Embryonic facial prominence (tissue), 1 donor: ENCODE results near the gene FTSJ1.
"Not testable (repeated sequence)": the region's sequence is repeated elsewhere in the genome, so short reads cannot be mapped to it uniquely, and the experiment has no call there.

ENCODE experiments used
- DNase-seq: peaks from one replicate; pipeline ENCODE4 v3.0.0-alpha.2; 2016; ENCODE audit errors: extremely low spot score

The FTSJ1 gene

DNA sequence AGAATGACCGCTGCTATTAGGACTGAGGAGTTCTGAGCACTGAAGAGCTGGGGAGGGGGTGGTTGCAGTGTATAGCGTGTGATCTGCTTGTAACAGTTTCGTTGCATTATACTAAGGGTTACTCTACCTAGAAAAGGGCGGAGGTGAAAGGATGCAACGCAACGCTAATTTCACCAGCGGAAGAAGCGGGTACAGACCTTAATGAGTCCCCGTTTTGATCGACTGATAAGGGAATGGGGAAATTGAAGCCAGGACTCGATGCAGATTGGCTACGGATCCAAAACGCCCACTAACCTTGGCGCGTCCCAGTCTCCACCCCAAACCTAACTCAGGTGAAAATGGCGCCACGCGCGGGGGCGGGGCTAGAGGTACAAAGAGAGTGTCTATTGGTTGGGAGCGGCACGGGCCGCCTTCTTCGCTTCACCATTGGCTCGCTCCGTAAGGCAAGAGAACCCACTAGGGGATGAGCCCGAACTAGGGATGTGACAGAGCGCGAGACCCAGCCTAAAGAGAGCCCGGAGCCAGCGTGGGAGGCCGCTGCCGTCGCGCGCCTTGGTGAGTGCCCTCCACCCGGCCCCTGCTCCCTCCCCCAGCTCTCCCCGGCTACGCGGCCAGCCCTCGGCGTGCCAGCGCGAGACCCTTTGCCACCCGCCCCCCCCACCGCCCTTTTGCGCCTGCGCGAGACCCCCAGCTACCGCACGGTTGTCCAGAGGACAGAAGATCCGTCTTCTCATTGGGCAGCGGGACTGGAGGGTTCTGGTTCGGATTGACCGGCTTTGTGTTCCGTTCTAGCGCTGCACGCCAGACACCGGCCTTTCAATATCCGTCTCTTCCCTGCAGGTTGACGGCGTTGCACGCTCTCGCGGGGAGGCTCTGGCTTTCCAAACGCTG, 45.6 kb downstream of the FTSJ1 start, which contains the start of gene EBP:
Gene EBP, plus strand, starts transcription at position 456 of the 891 bp plus-strand sequence. CDS start 1,964 bp downstream, outside the sequence.
- DNase-seq: peak; percentile 66

DNA sequence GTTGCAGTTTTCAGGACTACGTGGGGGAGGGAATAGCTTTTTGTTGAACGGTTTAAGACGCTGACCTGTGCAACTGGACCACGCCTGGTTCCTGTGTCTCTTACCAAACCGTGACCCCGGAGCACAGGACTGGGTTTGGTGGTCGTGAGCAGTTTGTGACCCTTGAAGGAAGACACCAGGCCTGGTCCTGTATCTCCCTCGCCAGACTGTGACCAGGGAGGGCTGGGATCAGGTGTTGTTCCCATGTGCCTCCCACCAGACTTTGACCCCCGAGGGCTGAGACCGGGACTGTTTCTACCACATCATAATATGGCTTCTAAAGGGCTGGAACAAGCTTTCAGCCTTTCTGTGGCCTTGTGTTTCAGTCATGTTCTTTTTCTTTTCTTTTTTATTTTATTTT, 46.3 kb downstream of the FTSJ1 start:
- DNase-seq: no peak

GRCh38 chrX:48523682-48524081, 47.7 kb downstream of the FTSJ1 start:
- no peak for DNase-seq

- DNase-seq: not testable (repeated sequence)
Measured at GRCh38 chrX:48525853-48526252, 49.9 kb downstream of the FTSJ1 start.

DNA sequence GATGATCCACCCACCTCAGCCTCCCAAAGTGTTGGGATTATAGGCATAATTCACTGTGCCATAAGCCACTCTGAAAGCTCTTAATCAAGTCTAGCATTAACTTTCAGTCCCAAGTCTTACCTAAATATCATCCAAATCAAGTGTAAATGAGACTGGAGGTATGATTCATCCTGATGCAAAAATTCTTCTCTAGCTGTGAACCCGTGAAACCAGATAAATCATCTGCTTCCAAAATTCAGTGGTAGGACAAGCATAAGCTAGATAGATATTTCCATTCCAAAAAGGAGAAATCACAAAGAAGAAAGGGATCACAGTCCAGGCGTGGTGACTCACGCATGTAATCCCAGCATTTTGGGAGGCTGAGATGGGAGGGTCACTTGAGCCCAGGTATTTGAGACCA, 54.7 kb downstream of the FTSJ1 start:
- DNase-seq: no peak

- DNase-seq: no peak
Measured at GRCh38 chrX:48531358-48531959, 55.5 kb downstream of the FTSJ1 start.

- DNase-seq: no peak
Measured at GRCh38 chrX:48532161-48532560, 56.2 kb downstream of the FTSJ1 start.

DNA sequence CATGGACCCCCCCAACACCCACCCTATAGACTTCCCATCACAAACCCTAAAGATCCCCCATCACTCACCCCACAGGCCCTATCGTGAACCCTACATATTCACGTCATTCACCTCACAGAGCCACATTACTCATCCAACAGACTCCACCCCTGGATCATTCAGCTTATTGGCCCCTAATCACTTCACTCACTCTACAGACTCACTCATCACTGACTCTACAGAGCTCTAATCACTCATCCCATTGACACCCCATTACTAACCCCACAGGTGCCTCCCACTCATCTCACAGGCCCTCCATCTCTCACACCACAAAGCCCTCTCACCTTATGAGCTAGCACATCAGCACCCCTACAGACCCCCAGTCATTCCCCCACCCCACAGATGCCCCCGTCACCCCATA, 57.2 kb downstream of the FTSJ1 start:
- no peak for DNase-seq
